Posterior vena cava (tissue), 2 donors: Measurements from ENCODE around the gene C3. TPM values are rescaled to one million over a fixed set of nuclear protein-coding genes. Genes with fewer than 3 reads are reported as not detected.

Experiments
- DNase-seq: peaks from one replicate; pipeline ENCODE4 v3.0.0-alpha.2; 2020; ENCODE audit warnings: low spot score
- intact Hi-C, 2 donors: fragments of 100-400 bp; cut with DNase I; formaldehyde crosslinking; loops; one replicate each; pipeline versions ENCODE4 v1.14.1 to v1.14.2; 2022 to 2023
- total RNA-seq, 2 donors: library from RNA; stranded (reverse); fragmentation: NEBNext Ultra II Directional; extraction: Animal tissue kit (Norgen Biotek cat#: 25700); gene quantifications; one replicate each; pipeline ENCODE4 v1.2.1, GENCODE V29; 2021
- donor health status: DM: yes; HTN: yes; CAD: no.
- donor health status: DM: yes; HTN: yes; CAD: no.

Gene C3
- total RNA-seq, 2 donors from 2014 or later, result 929 to 2,763 TPM

GRCh38 chr19:6734096-6734696 lies 13.7 kb upstream of the C3 start:
- DNase-seq, result no peak
- intact Hi-C loops, result no loop called here

- intact Hi-C loops, result no loop called here
- no peak for DNase-seq
Observed at GRCh38 chr19:6733338-6734095, 13.1 kb upstream of the C3 start.

- intact Hi-C loops, result no loop called here
- no peak for DNase-seq
Observed at GRCh38 chr19:6732803-6733337, 12.4 kb upstream of the C3 start.

GRCh38 chr19:6731822-6732221 lies 11.4 kb upstream of the C3 start:
- intact Hi-C loops, result no loop called here
- DNase-seq, result no peak

- intact Hi-C loops, result no loop called here
- DNase-seq, result no peak
Observed at GRCh38 chr19:6730941-6731670, 10.7 kb upstream of the C3 start.

DNA sequence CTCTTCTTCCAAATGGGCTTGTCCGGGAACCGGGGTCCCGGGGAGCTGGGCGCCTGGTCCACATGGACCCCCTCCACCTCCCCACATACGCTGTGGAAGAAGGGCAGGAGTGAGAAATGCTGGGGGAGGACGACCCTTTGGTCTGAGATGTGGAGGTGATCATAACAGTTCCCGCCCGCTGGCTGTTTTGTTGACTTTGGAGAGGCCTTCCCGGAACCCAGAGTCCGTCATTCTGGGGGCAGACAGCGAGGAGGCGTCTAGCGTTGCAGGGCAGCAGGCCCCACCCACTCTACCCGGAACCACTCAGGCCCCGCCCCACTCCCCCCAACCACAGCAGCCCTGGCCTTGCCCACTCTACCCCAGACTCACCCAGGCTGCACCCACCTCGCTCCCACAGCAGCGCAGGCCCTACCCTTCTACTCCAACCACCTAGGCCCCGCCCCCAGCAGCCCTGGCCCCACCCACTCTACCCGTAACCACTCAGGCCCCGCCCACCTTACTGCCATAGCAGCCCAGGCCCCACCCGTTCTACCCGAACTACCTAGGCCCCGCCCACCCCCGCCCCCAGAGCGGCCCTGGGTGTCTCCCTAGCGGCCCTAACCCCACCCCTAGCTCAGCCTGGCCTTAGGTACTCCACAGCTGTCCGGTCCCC lies 9.8 kb upstream of the C3 start:
- intact Hi-C loops, result no loop called here

GRCh38 chr19:6729573-6730152 lies 9.2 kb upstream of the C3 start:
- no peak for DNase-seq
- intact Hi-C loops, result no loop called here

More for the DNA sequence above, 9.8 kb upstream of the C3 start:
- peak; percentile 91 for DNase-seq

DNA sequence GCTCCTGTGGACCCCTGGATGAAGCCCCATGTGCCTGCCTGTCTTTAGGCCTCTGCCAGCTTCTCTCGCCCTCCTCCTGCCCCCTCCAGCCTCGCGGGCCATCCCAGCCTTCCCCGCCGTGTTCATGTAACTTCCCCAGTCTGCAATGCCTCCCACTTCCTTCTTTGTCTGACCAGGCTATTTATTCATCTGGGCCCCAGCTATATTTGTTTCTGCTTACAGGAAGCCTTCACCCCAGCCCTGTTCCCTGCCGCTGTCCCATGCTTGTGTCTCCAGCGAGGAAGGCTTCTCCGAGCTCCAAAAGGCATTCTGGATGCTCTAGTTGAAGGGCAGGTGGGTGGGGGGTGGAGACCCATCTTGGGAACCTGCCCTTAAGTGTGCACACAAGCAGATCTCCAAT lies 7.9 kb upstream of the C3 start:
- intact Hi-C loops, result no loop called here
- DNase-seq, result no peak

- intact Hi-C loops, result no loop called here
- DNase-seq, result no peak
Observed at GRCh38 chr19:6725513-6726231, 5.2 kb upstream of the C3 start.

- peak; percentile 66 for DNase-seq
- intact Hi-C loops, result no loop called here
Observed at GRCh38 chr19:6724631-6725492, 4.4 kb upstream of the C3 start.

DNA sequence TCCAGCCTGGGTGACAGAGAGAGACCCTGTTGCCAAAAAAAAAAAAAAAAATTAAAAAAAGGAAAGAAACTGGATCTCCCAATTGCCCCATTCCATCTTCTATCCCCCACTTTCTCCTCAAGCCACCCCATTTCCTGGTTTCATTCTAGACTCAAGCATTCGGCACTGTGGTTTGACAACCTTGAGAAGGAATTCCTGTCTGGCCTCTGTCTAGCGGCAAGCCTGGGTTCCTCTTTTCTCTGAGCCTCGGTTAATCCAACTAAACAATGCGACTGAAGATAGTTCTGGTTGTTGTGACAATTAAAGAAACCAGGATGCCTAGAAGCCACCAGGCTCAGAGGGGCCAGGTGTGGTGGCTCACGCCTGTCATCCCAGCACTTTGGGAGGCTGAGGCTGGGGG lies 3.3 kb upstream of the C3 start:
- DNase-seq, result peak; percentile 40
- intact Hi-C loops, result no loop called here

DNA sequence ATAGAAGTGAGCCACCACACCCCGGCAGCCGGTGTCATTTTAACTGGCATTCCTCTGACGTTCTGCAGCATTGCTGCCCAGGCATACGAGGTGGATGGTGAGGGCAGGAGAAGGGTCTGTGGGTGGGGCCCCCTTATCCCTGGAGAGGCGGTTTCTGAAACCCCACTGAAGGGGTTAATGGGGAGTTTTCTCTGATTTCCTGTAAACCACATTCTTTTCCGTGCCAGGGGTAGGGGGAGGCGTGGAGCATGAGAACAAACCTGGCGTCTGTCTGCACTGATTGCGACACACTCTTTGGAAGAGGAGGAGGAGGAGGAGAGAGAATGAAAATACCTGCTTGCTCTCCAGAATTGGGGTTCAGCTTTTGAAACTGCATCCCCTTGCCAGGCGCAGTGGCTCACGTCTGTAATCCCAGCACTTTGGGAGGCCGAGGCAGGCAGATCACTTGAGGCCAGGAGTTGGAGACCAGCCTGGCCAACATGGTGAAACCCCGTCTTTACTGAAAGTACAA lies 2.7 kb upstream of the C3 start:
- intact Hi-C loops, result no loop called here
- DNase-seq, result peak; percentile 79

- intact Hi-C loops, result no loop called here
- DNase-seq, result no peak
Observed at GRCh38 chr19:6721773-6722172, 1.3 kb upstream of the C3 start.

GRCh38 chr19:6721138-6721474 lies 656 bp upstream of the C3 start:
- no peak for DNase-seq
- intact Hi-C loops, result no loop called here

- DNase-seq, result no peak
Observed at GRCh38 chr19:6719992-6720368, 470 bp downstream of the C3 start.

DNA sequence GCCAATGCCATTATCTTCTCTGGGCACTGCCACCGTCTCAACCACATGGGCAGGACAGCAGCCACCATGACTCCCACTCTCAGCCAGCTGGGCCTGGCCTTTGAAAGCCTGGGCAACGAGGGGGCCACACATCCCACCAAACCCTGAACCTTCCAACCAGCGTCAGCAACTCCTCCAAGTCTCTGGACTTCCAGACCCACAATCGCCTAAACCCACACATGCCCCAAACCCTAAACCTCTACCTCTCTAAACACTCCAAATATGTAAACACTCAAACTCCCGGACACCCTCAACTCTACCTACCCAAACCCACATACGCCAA lies 949 bp downstream of the C3 start:
- intact Hi-C loops, result no loop called here
- no peak for DNase-seq

More at GRCh38 chr19:6719992-6720368, 470 bp downstream of the C3 start:
- intact Hi-C loops, result no loop called here

GRCh38 chr19:6718741-6719539 lies 1.5 kb downstream of the C3 start:
- intact Hi-C loops, result no loop called here
- DNase-seq, result peak; percentile 80
